Mesenchymal stem cell (in vitro differentiated cells and primary cell): ENCODE results near the gene CROT.
A peak's percentile ranks its signal among the peaks of the same experiment; 100 is the strongest.

Source experiments
- DNase-seq: peaks from one replicate; pipeline ENCODE4 v3.0.0-alpha.2; 2013
- H2AFZ ChIP-seq: one replicate; pipeline ENCODE4 v1.6.1; 2013; ENCODE audit warnings: low read depth, mild to moderate bottlenecking, control low read depth, inconsistent platforms, low read length, moderate library complexity
- H2AK5ac ChIP-seq: 2 replicates; pipeline ENCODE4 v1.6.1; 2013; ENCODE audit warnings: low read length, moderate library complexity, mild to moderate bottlenecking, inconsistent platforms; ENCODE audit not compliant: severe bottlenecking
- H2BK120ac ChIP-seq: one replicate; pipeline ENCODE4 v1.6.1; 2013; ENCODE audit warnings: low read depth, mild to moderate bottlenecking, inconsistent platforms, low read length, moderate library complexity
- H2BK12ac ChIP-seq, 2 experiments: one replicate each; pipeline ENCODE4 v1.6.1; 2013; ENCODE audit warnings: inconsistent platforms in 2 of 2, low read length in 2 of 2, mild to moderate bottlenecking in 2 of 2, moderate library complexity in 2 of 2, control low read depth in 1 of 2
- H2BK15ac ChIP-seq: one replicate; pipeline ENCODE4 v1.6.1; 2013; ENCODE audit warnings: mild to moderate bottlenecking, low read depth, inconsistent platforms; ENCODE audit not compliant: poor library complexity, severe bottlenecking
- H2BK5ac ChIP-seq: 2 replicates; pipeline ENCODE4 v1.6.1; 2013; ENCODE audit warnings: low read depth, mild to moderate bottlenecking, low read length, control low read depth, inconsistent platforms; ENCODE audit not compliant: poor library complexity, severe bottlenecking
- H3K14ac ChIP-seq, 2 experiments: one replicate each; pipeline ENCODE4 v1.6.1; 2013; ENCODE audit warnings: inconsistent platforms in 2 of 2, low read length in 2 of 2, control low read depth in 1 of 2, mild to moderate bottlenecking in 1 of 2, moderate library complexity in 1 of 2
- H3K18ac ChIP-seq, 2 experiments: one replicate each; pipeline ENCODE4 v1.6.1; 2013; ENCODE audit warnings: inconsistent platforms in 2 of 2, low read length in 2 of 2, control low read depth in 1 of 2, low read depth in 1 of 2, mild to moderate bottlenecking in 1 of 2
- H3K23ac ChIP-seq, 2 experiments: one replicate each; pipeline ENCODE4 v1.6.1; 2013; ENCODE audit warnings: inconsistent platforms in 2 of 2, low read length in 2 of 2, mild to moderate bottlenecking in 2 of 2, moderate library complexity in 2 of 2, control low read depth in 1 of 2
- H3K27ac ChIP-seq: 2 replicates; pipeline ENCODE4 v1.5.1; 2013; ENCODE audit warnings: mild to moderate bottlenecking, moderate library complexity, low read length, control low read depth, inconsistent platforms; ENCODE audit not compliant: poor library complexity, severe bottlenecking
- H3K27me3 ChIP-seq, 2 experiments: 2 replicates each; pipeline versions ENCODE4 v1.6.1 to v1.7.0; 2013; ENCODE audit warnings: low read length in 2 of 2, mild to moderate bottlenecking in 2 of 2, moderate library complexity in 2 of 2, control low read depth in 1 of 2, inconsistent platforms in 1 of 2; ENCODE audit not compliant: control insufficient read depth in 1 of 2, insufficient read depth in 1 of 2
- H3K36me3 ChIP-seq, 2 experiments: 2 replicates each; pipeline versions ENCODE4 v1.6.1 to v1.7.0; 2013; ENCODE audit warnings: low read length in 2 of 2, control low read depth in 1 of 2, inconsistent platforms in 1 of 2, low read depth in 1 of 2, mild to moderate bottlenecking in 1 of 2; ENCODE audit not compliant: insufficient read depth in 2 of 2, control insufficient read depth in 1 of 2
- H3K4ac ChIP-seq, 2 experiments: one replicate each; pipeline ENCODE4 v1.6.1; 2013; ENCODE audit warnings: inconsistent platforms in 2 of 2, low read length in 2 of 2, mild to moderate bottlenecking in 2 of 2, moderate library complexity in 2 of 2, control low read depth in 1 of 2, low read depth in 1 of 2
- H3K4me1 ChIP-seq: 2 replicates; pipeline ENCODE4 v1.6.1; 2013; ENCODE audit warnings: low read depth, low read length, control low read depth; ENCODE audit not compliant: control insufficient read depth, insufficient read depth
- H3K4me2 ChIP-seq: 2 replicates; pipeline ENCODE4 v1.6.1; 2013; ENCODE audit warnings: low read length, mild to moderate bottlenecking, inconsistent platforms; ENCODE audit not compliant: poor library complexity, severe bottlenecking
- H3K4me3 ChIP-seq, 2 experiments: 2 replicates each; pipeline versions ENCODE4 v1.5.1 to v1.7.0; 2013; ENCODE audit warnings: low read length in 2 of 2, mild to moderate bottlenecking in 2 of 2, control low read depth in 1 of 2, low read depth in 1 of 2; ENCODE audit not compliant: insufficient read depth in 1 of 2
- H3K79me1 ChIP-seq: replicated peaks from 2 replicates; pipeline ENCODE4 v1.6.1; 2013; ENCODE audit warnings: mild to moderate bottlenecking, control low read depth, low read length, inconsistent platforms; ENCODE audit not compliant: poor library complexity, severe bottlenecking
- H3K9ac ChIP-seq: 2 replicates; pipeline ENCODE4 v1.7.0; 2013; ENCODE audit warnings: mild to moderate bottlenecking, low read length, moderate library complexity
- H3K9me3 ChIP-seq: 2 replicates; pipeline ENCODE4 v1.7.0; 2013; ENCODE audit warnings: mild to moderate bottlenecking, low read length; ENCODE audit not compliant: control insufficient read depth
- H4K8ac ChIP-seq: one replicate; pipeline ENCODE4 v1.6.1; 2013; ENCODE audit warnings: inconsistent platforms, mild to moderate bottlenecking, low read length, moderate library complexity
- H4K91ac ChIP-seq: one replicate; pipeline ENCODE4 v1.6.1; 2013; ENCODE audit warnings: mild to moderate bottlenecking, low read length, inconsistent platforms
- WGBS: methylation state at CpG from one replicate; pipeline ENCODE4 v1.1.7; 2013; ENCODE audit warnings: mixed read lengths; 5-methylcytosine and 5-hydroxymethylcytosine counted together

Gene CROT

GRCh38 chr7:87347664-87348063 lies 2.2 kb downstream of the CROT start:
- no peak overlapping the region for H2AK5ac ChIP-seq
- 91% methylated on average over 2 of the region's 2 CpGs for WGBS
- no peak overlapping the region for H4K8ac ChIP-seq
- no peak overlapping the region for H2BK12ac ChIP-seq
- H3K4ac ChIP-seq = no peak overlapping the region
- no peak overlapping the region for H2AFZ ChIP-seq
- no peak overlapping the region for H2BK5ac ChIP-seq
- peaks cover 11% of the 10 kb centered on the region for H3K79me1 ChIP-seq
- no peak overlapping the region for H2BK15ac ChIP-seq
- H3K23ac ChIP-seq = no peak overlapping the region
- H3K9me3 ChIP-seq = peaks cover 5% of the 10 kb centered on the region
- no peak overlapping the region for H3K14ac ChIP-seq
- no peaks in the 10 kb centered on the region for H3K4me1 ChIP-seq
- DNase-seq = no peak
- H3K4me2 ChIP-seq = no peak overlapping the region
- H3K36me3 ChIP-seq = peaks cover 0 to 44% of the 10 kb centered on the region in 2 experiments
- H3K9ac ChIP-seq = no peak overlapping the region
- H4K91ac ChIP-seq = no peak overlapping the region
- no peak overlapping the region for H3K27ac ChIP-seq
- H2BK120ac ChIP-seq = no peak overlapping the region
- H3K18ac ChIP-seq = no peak overlapping the region
- H3K4me3 ChIP-seq = no peak overlapping the region
- H3K27me3 ChIP-seq = no peaks in the 10 kb centered on the region

GRCh38 chr7:87354749-87355148 lies 9.3 kb downstream of the CROT start:
- H3K4me1 ChIP-seq = no peaks in the 10 kb centered on the region
- no peak overlapping the region for H4K8ac ChIP-seq
- no peak overlapping the region for H3K23ac ChIP-seq
- no peak overlapping the region for H3K18ac ChIP-seq
- no peak for DNase-seq
- H3K4me2 ChIP-seq = no peak overlapping the region
- H2AK5ac ChIP-seq = no peak overlapping the region
- H4K91ac ChIP-seq = no peak overlapping the region
- no peak overlapping the region for H3K14ac ChIP-seq
- H3K79me1 ChIP-seq = peaks cover 6% of the 10 kb centered on the region
- H3K9me3 ChIP-seq = peaks cover 30% of the 10 kb centered on the region
- peaks cover 11 to 63% of the 10 kb centered on the region in 2 experiments for H3K36me3 ChIP-seq
- WGBS = 71% methylated on average over 3 of the region's 3 CpGs
- H3K4ac ChIP-seq = no peak overlapping the region
- H2AFZ ChIP-seq = no peak overlapping the region
- H2BK15ac ChIP-seq = no peak overlapping the region
- H3K27me3 ChIP-seq = no peaks in the 10 kb centered on the region
- H3K27ac ChIP-seq = no peak overlapping the region
- no peak overlapping the region for H2BK12ac ChIP-seq
- no peak overlapping the region for H3K9ac ChIP-seq
- no peak overlapping the region for H2BK5ac ChIP-seq
- no peak overlapping the region for H3K4me3 ChIP-seq
- no peak overlapping the region for H2BK120ac ChIP-seq

GRCh38 chr7:87356448-87356847 lies 11.0 kb downstream of the CROT start:
- Histone ChIP-seq H2BK15ac (no peak overlapping the region), H2BK12ac (no peak overlapping the region), H3K9me3 (peaks cover 30% of the 10 kb centered on the region), H3K27ac (no peak overlapping the region), H3K4me1 (no peaks in the 10 kb centered on the region), H4K8ac (no peak overlapping the region), H3K4me2 (no peak overlapping the region), H3K4me3 (no peak overlapping the region), H2AFZ (no peak overlapping the region), H3K36me3 (peaks cover 11 to 51% of the 10 kb centered on the region in 2 experiments), H3K79me1 (peaks cover 6% of the 10 kb centered on the region), H3K23ac (no peak overlapping the region), H3K18ac (no peak overlapping the region), H3K14ac (no peak overlapping the region), H3K9ac (no peak overlapping the region), H2BK5ac (no peak overlapping the region), H4K91ac (no peak overlapping the region), H2AK5ac (no peak overlapping the region), H3K27me3 (no peaks in the 10 kb centered on the region), H3K4ac (no peak overlapping the region), H2BK120ac (no peak overlapping the region)
- no peak for DNase-seq
- 93% methylated on average over 1 of the region's 1 CpG for WGBS

GRCh38 chr7:87359366-87359765 lies 13.9 kb downstream of the CROT start:
- H2BK15ac ChIP-seq = no peak overlapping the region
- no peak for DNase-seq
- peak overlapping the region; percentile 25 for H3K4me2 ChIP-seq
- H3K9ac ChIP-seq = no peak overlapping the region
- H2BK5ac ChIP-seq = no peak overlapping the region
- no peak overlapping the region for H3K4me3 ChIP-seq
- H3K23ac ChIP-seq = no peak overlapping the region
- H3K27ac ChIP-seq = no peak overlapping the region
- no peaks in the 10 kb centered on the region for H3K27me3 ChIP-seq
- peaks cover 3 to 37% of the 10 kb centered on the region in 2 experiments for H3K36me3 ChIP-seq
- peaks cover 8% of the 10 kb centered on the region for H3K9me3 ChIP-seq
- H3K18ac ChIP-seq = no peak overlapping the region
- H2BK12ac ChIP-seq = no peak overlapping the region
- H3K4me1 ChIP-seq = no peaks in the 10 kb centered on the region
- H2AFZ ChIP-seq = no peak overlapping the region
- H4K8ac ChIP-seq = no peak overlapping the region
- no peak overlapping the region for H2BK120ac ChIP-seq
- no peak overlapping the region for H3K14ac ChIP-seq
- H2AK5ac ChIP-seq = no peak overlapping the region
- 92% methylated on average over 1 of the region's 2 CpGs for WGBS
- peaks cover 3% of the 10 kb centered on the region for H3K79me1 ChIP-seq
- H3K4ac ChIP-seq = no peak overlapping the region
- H4K91ac ChIP-seq = no peak overlapping the region
